Nucleus accumbens (tissue), 56 donors: Measurements from ENCODE around the gene STEAP2.

Source experiments
- DNase-seq, 56 donors: peaks; one replicate each; lab custom pipeline; 2025; lab: John Stamatoyannopoulos, UW

STEAP2 gene

GRCh38 chr7:90267263-90267858 is 55.8 kb downstream of the STEAP2 start:
- DNase-seq = no peak

DNA sequence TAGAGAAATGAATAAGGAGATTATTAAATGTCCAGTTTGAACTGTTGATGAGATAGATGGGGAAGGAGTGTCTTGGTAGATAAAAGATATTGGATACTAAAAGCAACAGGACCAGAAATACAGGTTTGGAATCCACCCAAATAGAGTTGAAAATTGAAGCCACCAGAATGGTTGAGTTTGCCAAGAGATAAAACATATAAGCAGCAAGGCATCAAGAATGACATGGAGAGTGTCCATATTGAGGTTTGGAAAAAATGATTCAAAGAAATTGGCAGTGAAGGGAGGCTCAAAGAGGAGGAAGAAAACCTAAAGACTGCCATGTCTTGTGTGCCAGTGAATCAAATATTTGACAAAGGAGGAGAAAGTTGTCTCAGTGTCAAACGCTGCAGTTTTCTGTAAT is 57.6 kb downstream of the STEAP2 start:
- no peak for DNase-seq

DNA sequence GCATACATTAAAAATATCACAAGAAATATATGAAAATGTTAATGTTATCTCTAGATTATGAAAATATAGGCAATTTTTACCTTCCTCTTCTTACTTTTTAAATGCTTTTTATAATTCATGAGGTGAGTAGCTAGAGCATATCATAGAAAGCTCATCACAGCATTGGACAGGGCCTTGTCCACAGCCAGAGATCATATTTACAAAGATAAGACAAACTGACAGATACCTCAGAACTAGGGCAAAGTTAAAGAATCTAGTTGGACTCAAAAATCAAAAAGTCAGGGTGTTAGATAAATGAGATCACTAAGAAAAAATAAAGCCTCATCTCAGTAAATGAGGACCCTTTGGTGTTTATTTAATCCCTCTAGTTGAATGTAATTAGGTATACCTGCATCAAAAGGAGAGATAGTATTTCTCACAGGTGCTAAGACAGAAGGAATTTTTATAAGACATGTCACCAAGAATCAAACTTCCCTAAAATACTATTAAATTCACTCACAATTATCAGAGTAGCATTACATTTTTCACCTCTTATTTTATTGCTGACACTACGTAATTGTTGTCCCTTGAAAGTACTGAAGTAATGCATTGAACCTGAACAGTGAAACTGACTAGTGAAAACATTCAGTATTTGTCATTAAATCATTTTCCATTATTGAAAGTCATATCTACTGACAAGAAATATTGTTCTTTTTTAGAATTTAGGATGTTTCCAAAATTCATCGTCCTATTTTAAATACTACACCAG is 59.1 kb downstream of the STEAP2 start:
- no peak for DNase-seq

DNA sequence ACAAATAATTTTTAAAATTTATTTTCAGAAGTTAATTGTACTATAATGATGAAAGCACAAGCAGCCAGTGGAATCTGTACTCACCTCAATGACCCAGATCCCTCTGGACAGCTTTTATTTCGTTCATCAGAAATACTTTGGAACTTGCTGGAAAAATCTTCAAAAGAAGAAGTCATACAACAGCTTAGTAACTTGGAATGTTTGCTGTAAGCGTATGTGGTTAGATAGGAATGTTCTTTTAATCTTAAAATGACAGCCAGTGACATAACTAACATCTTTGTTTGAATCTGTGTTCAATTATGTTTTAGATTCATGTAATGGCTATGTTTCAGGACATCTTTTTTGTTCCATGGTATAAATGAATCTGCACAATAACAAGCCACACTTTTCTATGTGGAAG is 60.2 kb downstream of the STEAP2 start:
- DNase-seq = no peak

DNA sequence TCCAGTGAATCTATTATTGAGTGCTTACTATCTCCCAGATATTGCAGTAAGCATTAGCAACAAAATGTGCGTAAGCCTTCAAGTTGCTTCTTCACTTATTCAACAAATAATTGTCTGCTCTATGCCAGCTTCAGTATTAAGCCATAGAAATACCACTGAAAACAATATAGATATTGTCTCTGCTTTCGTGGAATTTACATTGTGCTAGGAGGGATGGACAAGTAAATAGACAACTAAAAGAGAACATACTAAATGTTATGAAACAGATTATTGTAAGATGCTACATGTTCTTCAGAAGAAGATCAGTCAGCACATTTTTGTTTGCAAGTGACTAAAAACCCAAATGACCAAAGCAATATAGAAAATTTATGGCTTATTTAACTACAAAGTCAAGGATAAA is 60.7 kb downstream of the STEAP2 start:
- DNase-seq = no peak

DNA sequence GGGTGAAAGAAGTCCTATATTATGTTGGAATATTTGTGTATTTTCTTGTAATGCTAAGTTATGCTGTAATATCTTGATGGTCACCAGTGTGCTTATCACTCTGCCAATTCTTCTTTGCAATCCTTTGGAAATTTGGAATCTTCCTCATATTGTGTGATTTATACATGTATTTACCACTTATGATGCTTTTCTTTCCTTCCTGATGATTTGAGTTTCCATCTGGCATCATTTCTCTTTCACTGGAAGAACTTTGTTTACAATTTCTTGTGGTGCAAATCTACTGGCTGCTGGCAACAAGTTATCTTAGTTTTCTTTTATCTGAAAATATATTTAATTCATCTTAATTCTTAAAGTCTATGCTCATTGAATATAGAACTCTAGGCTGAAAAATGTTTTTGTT is 62.6 kb downstream of the STEAP2 start:
- no peak for DNase-seq

GRCh38 chr7:90276033-90276728 is 64.6 kb downstream of the STEAP2 start:
- DNase-seq = no peak
